Activated CD8-positive, alpha-beta memory T cell treated with anti-CD3 and anti-CD28 coated beads, Interleukin-2, amount 50 U/mL, for 1 hour (primary cell): ENCODE measurements around the gene CD79B.
"Not testable (repeated sequence)": the region's sequence is repeated elsewhere in the genome, so short reads cannot be mapped to it uniquely, and the experiment has no call there.

Experiments
- DNase-seq: peaks from one replicate; pipeline ENCODE4 v3.0.0-alpha.2; 2020; ENCODE audit errors: extremely low read depth

Gene CD79B

GRCh38 chr17:63911041-63911635 is 21.0 kb downstream of the CD79B start, which contains the start of gene CSHL1:
Gene CSHL1 (minus strand): TSS chr17:63911258. CDS start chr17:63911196, 62 bp downstream.
- DNase-seq: no peak

- no peak for DNase-seq
Measured at GRCh38 chr17:63910096-63910495, 22.0 kb downstream of the CD79B start.

- DNase-seq: not testable (repeated sequence)
Measured at GRCh38 chr17:63909586-63909985, 22.5 kb downstream of the CD79B start.

- not testable (repeated sequence) for DNase-seq
Measured at GRCh38 chr17:63907161-63907778, 24.9 kb downstream of the CD79B start.

GRCh38 chr17:63904796-63905195 is 27.3 kb downstream of the CD79B start:
- not testable (repeated sequence) for DNase-seq

GRCh38 chr17:63903787-63904201 is 28.3 kb downstream of the CD79B start:
- not testable (repeated sequence) for DNase-seq

- not testable (repeated sequence) for DNase-seq
Measured at GRCh38 chr17:63901971-63902370, 30.2 kb downstream of the CD79B start.

- DNase-seq: not testable (repeated sequence)
Measured at GRCh38 chr17:63898899-63899798, 33.0 kb downstream of the CD79B start.

GRCh38 chr17:63896524-63897354 is 35.4 kb downstream of the CD79B start, which contains the start of gene CSH1:
Gene CSH1 (minus strand): TSS chr17:63896574. CDS start chr17:63896511, 63 bp downstream.
- not testable (repeated sequence) for DNase-seq

GRCh38 chr17:63894821-63895220 is 37.3 kb downstream of the CD79B start:
- DNase-seq: not testable (repeated sequence)

- not testable (repeated sequence) for DNase-seq
Measured at GRCh38 chr17:63894021-63894420, 38.1 kb downstream of the CD79B start.

- not testable (repeated sequence) for DNase-seq
Measured at GRCh38 chr17:63892316-63893037, 39.7 kb downstream of the CD79B start.

GRCh38 chr17:63889026-63889848 is 42.9 kb downstream of the CD79B start:
- DNase-seq: not testable (repeated sequence)

GRCh38 chr17:63885119-63885518 is 47.0 kb downstream of the CD79B start:
- not testable (repeated sequence) for DNase-seq

GRCh38 chr17:63882626-63883126 is 49.5 kb downstream of the CD79B start:
- not testable (repeated sequence) for DNase-seq

GRCh38 chr17:63881935-63882601 is 50.1 kb downstream of the CD79B start, which contains the start of gene GH2:
Gene GH2 (minus strand): TSS chr17:63881944. CDS start chr17:63881801, 143 bp downstream.
- no peak for DNase-seq

- not testable (repeated sequence) for DNase-seq
Measured at GRCh38 chr17:63881337-63881736, 50.8 kb downstream of the CD79B start.

GRCh38 chr17:63880706-63881105 is 51.4 kb downstream of the CD79B start:
- DNase-seq: no peak
